ENCODE data around the gene PHTF1. TPM values are rescaled to one million over a fixed set of nuclear protein-coding genes. Genes with fewer than 3 reads are reported as not detected.

PHTF1 gene
- 10 to 100 TPM in 3 of 4 donors, 1 to 10 TPM in 1; 7.6 to 30.3 (median 17.0) TPM for total RNA-seq

- peak; percentile 62 to 74 for DNase-seq
- intact Hi-C loops (cut with DNase I; ENCODE audit: low total_unique reads), result no loop called here
Observed at GRCh38 chr1:113759333-113760101, at the start of gene PHTF1. PHTF1 (minus strand) TSS chr1:113759486; CDS start chr1:113758703, 783 bp downstream.

DNA sequence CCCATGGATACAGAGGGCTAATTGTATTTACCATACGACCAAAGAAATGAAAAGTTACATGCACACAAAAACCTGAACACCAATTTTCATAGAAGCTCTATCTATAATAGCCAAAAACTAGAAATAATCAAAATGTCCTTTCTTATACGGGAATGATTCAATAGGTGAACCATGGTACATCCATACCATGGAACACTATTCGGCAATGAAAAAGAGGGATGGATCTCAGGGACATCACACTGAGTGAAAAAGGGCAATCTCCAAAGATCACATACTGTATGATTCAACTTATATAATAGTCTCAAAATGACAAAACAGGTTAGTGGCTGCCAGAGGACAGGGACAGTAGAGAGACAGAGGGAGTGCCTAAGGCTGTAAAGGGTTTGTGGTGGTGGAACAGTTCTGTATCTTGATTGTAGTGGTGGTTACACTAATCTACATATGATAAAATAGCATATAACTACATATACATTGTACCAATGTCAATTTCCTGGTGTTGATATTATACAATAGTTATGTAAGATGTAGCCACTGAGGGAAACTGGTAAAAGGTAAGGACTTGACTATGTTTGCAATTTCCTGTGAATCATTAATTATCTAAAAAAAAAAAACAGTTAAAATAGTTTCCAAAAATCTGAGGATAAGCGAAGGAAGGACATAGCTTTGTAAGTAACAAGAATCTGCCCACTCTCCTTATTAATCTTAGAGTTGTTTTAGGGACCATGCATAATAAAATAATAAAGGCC lies 49.3 kb upstream of the PHTF1 start:
- Histone ChIP-seq H3K4me1 (peaks cover 0 to 5% of the 10 kb centered on the region in 2 donors), H3K27ac (peak overlapping the region in 1 of 2 donors; percentile 95), H3K9me3 (no peaks in the 10 kb centered on the region), H3K27me3 (no peaks in the 10 kb centered on the region), H3K36me3 (no peaks in the 10 kb centered on the region), H3K4me3 (no peak overlapping the region)
- TF ChIP-seq POLR2A (IDR thresholded peaks at IDR 0.05) (no peak), CTCF (IDR thresholded peaks at IDR 0.05) (no peak)
- DNase-seq, result no peak
- intact Hi-C loops (cut with DNase I; ENCODE audit: low total_unique reads), result no loop called here

More at GRCh38 chr1:113759333-113760101, at the start of gene PHTF1:
- Histone ChIP-seq H3K27me3 (no peaks in the 10 kb centered on the region), H3K9me3 (no peaks in the 10 kb centered on the region), H3K36me3 (no peaks in the 10 kb centered on the region), H3K27ac (peak within 1 kb of the TSS; percentile 89 to 90), H3K4me1 (no peaks in the 10 kb centered on the region), H3K4me3 (peak within 1 kb of the TSS; percentile 51 to 92)
- TF ChIP-seq CTCF (IDR thresholded peaks at IDR 0.05), result no peak
- TF ChIP-seq POLR2A (IDR thresholded peaks at IDR 0.05), result peak; percentile 25 to 51

DNA sequence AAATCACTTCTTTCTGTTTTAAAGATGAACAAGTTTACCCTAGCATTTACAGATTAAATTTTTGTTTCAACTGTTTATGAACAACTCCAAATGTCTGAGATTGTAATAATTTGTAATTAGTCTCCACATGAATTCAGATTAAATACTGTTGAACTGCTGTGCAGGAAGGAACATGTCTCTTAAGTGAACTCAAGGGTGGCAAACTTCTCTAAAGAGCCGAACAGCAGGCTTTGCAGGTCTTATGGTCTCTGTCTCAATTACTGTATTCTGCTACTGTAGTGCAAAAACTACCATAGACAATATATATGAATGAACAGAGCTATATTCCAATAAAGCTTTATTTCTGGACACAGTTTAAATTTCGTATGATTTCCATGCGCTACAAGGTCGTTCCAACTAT lies 46.4 kb upstream of the PHTF1 start:
- H3K4me1 ChIP-seq, result peaks cover 0 to 5% of the 10 kb centered on the region in 2 donors
- intact Hi-C loops (cut with DNase I; ENCODE audit: low total_unique reads), result no loop called here
- no peaks in the 10 kb centered on the region for H3K27me3 ChIP-seq
- H3K36me3 ChIP-seq, result no peaks in the 10 kb centered on the region
- TF ChIP-seq POLR2A (IDR thresholded peaks at IDR 0.05) (no peak), CTCF (IDR thresholded peaks at IDR 0.05) (no peak)
- no peaks in the 10 kb centered on the region for H3K9me3 ChIP-seq
- no peak overlapping the region for H3K27ac ChIP-seq
- no peak overlapping the region for H3K4me3 ChIP-seq
- no peak for DNase-seq

GRCh38 chr1:113805256-113805531 lies 45.9 kb upstream of the PHTF1 start:
- DNase-seq, result no peak
- TF ChIP-seq POLR2A (IDR thresholded peaks at IDR 0.05) (no peak), CTCF (IDR thresholded peaks at IDR 0.05) (no peak)
- no peaks in the 10 kb centered on the region for H3K9me3 ChIP-seq
- H3K36me3 ChIP-seq, result no peaks in the 10 kb centered on the region
- peak overlapping the region in 1 of 2 donors; percentile 52 for H3K27ac ChIP-seq
- peaks cover 0 to 2% of the 10 kb centered on the region in 2 donors for H3K4me1 ChIP-seq
- intact Hi-C loops (cut with DNase I; ENCODE audit: low total_unique reads), result no loop called here
- no peaks in the 10 kb centered on the region for H3K27me3 ChIP-seq
- H3K4me3 ChIP-seq, result no peak overlapping the region
